Skeletal muscle cell (primary cell): ENCODE measurements around the gene MUC22.
"Not testable (repeated sequence)": the region's sequence is repeated elsewhere in the genome, so short reads cannot be mapped to it uniquely, and the experiment has no call there.

Source experiments
- DNase-seq: peaks from one replicate; pipeline ENCODE4 v3.0.0-alpha.2; 2010; ENCODE audit warnings: low read depth
- H3K4me3 ChIP-seq: 2 replicates; pipeline ENCODE4 v1.5.1; 2011; ENCODE audit warnings: low read depth, mild to moderate bottlenecking, control low read depth, low read length, moderate library complexity

MUC22 gene

GRCh38 chr6:31067028-31067427 lies 56.8 kb downstream of the MUC22 start:
- not testable (repeated sequence) for DNase-seq, H3K4me3 ChIP-seq

DNA sequence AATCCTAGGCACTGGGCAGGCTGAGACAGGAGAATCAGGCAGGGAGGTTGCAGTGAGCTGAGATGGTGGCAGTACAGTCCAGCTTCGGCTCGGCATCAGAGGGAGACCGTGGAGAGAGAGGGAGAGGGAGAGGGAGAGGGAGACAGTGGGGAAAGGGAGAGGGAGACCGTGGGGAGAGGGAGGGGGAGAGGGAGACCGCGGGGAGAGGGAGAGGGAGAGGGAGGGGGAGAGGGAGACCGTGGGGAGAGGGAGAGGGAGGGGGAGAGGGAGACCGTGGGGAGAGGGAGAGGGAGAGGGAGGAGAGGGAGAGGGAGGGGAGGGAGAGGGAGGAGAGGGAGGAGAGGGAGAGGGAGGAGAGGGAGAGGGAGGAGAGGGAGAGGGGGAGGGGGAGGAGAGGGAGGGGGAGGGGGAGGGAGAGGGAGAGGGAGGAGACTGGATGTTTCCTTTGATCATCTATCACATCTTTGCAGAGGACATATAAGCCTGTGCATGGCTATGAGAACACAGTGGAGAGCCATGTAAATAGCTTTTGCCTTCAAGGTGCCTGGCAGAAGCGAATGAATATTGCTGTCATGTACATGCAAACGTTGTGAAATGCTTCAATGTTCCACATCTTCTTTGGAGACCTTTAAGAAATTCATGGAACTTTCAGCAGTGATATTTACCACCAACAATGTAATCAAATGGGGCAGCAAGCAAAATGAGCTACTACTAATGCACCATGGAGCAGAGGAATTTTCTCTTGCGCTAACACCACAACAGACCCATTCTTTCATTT lies 57.8 kb downstream of the MUC22 start:
- not testable (repeated sequence) for DNase-seq, H3K4me3 ChIP-seq

- H3K4me3 ChIP-seq: no peak overlapping the region
- DNase-seq: peak; percentile 43
These were observed 58.5 kb downstream of the MUC22 start for GRCh38 chr6:31068669-31069340.

- DNase-seq: peak; percentile 57
These were observed 60.5 kb downstream of the MUC22 start for GRCh38 chr6:31070711-31071197.

DNA sequence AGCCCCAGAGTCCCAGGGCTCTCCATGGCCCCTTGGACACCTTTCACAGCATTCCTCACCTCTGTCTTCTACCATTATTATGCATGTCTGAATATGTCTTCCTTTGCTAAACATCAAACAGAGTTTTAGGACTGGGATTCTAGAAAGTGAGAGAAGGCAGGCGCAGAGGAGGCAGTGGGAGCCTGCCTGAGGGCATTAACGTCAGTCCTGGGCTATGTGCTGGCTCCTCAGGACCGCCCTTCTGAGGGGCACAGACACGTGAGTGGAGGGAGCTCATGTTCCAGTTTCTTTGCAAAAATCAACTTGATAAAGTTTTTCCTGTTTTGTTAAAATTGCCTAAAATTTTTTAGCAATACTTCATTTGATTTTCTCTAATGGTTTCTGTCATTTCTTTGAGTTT lies 64.1 kb downstream of the MUC22 start:
- DNase-seq: no peak
- H3K4me3 ChIP-seq: no peak overlapping the region

More at GRCh38 chr6:31070711-31071197, 60.5 kb downstream of the MUC22 start:
- H3K4me3 ChIP-seq: no peak overlapping the region

DNA sequence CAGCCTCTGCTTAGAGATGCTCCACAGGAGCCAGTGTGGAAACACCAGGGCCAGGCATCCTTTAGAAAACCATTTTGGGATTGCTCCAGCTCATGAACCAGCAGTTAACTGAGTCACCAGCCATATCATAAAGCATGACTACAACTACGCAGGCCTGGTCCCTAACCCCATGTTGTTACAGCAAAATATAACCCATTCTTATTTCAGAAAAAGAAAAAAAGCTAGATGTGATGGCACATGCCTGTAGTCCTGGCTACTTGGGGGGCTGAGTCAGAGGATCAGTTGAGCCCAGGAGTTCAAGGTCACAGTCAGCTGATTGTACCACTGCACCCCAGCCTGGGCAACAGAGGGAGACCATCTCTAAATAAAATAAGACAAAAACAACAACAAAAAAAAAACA lies 65.3 kb downstream of the MUC22 start:
- peak; percentile 73 for DNase-seq
- no peak overlapping the region for H3K4me3 ChIP-seq

DNA sequence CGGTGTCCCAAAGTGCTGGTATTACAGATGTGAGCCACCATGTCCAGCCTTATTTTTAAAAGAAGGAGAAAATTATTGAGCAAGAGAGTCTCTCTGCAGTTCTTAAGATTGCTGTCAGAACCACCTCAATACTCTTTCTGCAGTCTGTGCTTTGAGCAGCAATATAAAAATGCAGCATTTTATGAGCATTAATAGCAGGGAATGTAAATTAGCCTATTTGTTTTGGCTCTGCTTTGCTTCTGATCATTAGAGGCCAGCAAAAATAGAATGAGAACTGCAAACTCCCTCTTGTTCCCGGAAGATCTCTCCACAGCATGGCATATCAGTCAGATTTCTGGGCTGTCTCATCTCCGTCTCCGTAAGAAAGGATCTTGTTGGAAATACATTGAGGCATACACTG lies 66.3 kb downstream of the MUC22 start:
- H3K4me3 ChIP-seq: no peak overlapping the region
- DNase-seq: no peak

- no peak overlapping the region for H3K4me3 ChIP-seq
- no peak for DNase-seq
These were observed 69.5 kb downstream of the MUC22 start for GRCh38 chr6:31079656-31080261.

- H3K4me3 ChIP-seq: no peak overlapping the region
- no peak for DNase-seq
These were observed 71.6 kb downstream of the MUC22 start for GRCh38 chr6:31081872-31082271.

- DNase-seq: peak; percentile 91
- no peak overlapping the region for H3K4me3 ChIP-seq
These were observed 73.6 kb downstream of the MUC22 start for GRCh38 chr6:31083742-31084354.
